Right hindlimb (tissue), 1 donor: Measurements from ENCODE around the gene MBD5.

Experiments used
- DNase-seq: peaks from one replicate; pipeline ENCODE4 v3.0.0-alpha.2; 2018

Gene MBD5

DNA sequence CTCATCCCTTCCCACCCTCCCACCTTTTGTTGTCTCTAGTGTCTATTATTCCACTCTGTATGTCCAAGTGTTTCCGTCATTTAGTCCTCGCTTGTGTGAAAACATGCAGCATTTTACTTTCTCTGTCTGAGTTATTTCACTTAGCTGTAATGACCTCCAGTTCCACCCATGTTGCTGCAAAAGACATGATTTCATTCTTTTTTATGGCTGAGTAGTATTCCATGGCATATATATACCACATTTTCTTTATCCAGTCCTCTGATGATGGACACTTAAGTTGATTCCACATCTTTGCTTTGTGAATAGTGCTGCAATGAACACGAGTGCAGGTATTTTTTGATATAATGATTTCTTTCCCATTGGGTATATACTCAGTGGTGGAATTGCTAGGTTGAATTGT, 296.7 kb downstream of the MBD5 start:
- DNase-seq, result no peak

DNA sequence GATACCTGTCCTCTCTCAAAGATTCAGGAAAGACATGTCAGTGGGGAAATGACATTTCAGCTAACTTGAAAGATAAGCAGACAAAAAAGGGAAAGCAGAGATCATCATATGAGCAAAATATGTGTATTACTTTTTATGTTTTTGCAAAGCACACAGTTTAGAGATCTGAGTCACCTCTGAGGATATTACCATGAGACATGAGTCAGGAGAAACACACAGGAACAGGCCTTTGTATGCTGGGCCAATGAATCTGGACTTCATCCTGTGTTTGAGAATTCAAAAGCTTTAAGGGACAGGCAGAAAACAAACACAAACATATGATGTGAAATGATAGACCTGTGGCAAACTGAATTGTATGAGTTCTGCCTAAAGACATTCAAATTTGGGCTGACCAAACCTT, 317.6 kb downstream of the MBD5 start:
- DNase-seq, result no peak

DNA sequence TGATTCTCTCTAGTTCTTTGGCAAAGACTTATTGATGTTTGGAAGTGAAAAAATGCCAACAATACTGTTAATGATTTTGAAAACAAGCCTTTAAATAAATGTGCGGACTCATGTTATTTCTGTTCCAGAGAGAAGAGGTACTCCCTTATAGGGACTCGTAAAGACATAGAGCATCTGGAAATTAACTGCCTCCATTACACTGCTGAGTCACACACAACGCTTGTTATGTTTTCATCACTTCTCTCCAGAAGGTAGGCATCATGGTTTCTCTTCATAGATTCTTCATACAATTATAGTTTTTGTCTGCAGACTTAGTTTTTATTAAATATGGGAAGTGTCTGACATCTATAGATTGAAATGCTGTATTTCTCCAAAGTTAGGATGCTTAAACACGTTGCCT, 321.2 kb downstream of the MBD5 start:
- DNase-seq, result no peak

DNA sequence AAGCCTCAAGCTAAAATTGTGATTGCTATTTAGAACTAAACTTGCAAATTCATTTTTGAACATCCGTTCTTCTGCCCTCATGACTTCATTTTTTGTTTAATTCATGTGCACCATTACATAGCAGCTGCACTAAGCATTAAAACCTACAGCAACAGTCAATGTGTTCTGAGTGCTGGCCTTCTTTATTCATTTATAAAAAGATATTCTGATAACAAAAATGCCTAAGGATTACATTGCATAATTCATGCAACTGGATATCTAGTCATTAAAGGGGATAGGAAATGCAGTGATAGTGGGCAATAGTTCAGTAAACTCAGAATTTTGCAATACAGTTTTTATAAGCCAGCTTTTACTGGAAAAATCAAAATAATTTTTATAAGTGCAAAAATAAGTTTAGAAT, 329.3 kb downstream of the MBD5 start:
- no peak for DNase-seq

DNA sequence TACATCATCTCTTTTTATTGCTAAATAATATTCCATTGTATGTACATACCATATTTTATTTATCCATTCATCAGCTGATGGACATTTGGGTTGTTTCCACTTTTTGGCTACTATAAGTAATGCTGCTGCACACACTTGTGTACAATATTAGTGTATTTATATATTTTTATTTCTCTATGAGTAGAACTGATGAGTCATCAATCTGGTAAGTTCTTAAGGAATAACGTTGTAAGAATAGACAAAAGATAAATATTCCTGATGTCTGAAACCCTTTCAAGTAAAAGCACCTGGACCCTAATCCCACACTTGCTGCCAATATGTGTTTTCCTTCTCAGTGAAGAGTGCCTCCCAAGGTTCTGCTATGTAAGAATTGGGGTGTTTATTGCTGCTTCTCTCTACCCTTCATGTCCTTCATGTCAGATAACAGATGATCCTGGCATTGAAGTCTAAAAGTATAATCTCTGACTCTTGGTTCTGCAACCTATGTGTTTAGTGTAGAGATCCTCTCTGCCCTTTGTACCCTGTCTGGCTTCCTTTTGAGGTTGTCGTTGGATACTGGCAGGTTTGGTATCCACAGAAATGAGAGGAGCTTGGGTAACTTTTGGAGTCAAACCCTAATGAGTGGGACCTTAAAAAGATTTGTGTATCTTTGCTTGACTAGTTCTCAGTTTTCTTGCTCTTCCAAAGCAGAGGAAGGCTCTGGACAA, 330.7 kb downstream of the MBD5 start:
- no peak for DNase-seq

DNA sequence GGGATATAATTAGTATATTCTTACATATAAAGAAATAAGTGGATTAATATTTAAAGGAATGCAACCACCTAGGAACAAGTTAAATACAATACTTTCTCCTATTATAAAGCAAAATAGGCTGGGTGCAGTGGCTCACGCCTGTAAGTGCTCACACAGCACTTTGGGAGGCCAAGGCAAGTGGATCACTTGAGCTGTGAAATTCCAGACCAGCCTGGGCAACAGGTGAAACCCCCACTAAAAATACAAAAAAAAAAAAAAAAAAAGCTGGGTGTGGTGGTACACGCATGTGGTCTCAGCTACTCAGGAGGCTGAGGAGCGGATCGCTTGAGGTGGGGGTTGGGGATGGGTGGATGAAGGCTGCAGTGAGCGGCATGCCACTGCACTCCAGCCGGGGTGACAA, 337.5 kb downstream of the MBD5 start:
- no peak for DNase-seq

DNA sequence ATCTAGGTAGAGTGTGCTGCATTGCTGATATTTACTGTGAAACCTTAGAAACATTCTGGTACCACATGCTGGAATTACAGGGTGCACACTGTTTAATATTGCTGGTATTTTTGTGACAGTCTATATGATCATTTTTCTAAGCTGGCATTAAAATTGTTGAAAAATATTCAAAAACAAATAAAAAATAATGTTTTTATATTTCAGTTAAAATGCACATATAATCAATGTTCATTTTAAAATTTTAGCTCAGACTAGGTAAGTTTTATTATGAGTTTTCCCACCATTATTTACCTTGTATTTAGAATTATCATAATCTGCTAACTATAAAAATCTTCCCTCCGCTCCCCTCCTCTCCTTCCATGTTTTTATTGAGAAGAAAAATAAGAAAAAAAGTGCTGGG, 339.8 kb downstream of the MBD5 start:
- no peak for DNase-seq

DNA sequence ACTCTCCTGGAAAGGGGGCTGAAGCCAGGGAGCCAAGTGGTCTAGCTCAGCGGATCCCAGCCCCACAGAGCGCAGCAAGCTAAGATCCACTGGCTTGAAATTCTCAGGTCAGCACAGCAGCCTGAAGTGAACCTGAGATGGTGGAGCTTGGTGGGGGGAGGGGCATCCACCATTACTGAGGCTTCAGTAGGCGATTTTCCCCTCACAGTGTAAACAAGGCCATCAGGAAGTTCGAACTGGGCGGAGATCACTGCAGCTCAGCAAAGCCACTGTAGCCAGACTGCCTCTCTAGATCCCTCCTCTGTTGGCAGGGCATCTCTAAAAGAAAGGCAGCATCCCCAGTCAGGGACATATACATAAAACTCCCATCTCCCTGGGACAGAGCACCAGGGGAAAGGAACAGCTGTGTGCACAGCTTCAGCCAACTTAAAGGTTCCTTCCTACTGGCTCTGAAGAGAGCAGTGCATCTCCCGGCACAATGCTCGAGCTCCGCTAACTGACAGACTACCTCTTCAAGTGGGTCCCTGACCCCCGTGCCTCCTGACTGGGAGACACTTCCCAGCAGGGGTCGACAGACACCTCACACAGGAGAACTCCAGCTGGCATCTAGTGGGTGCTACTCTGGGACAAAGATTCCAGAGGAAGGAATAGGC, 341.4 kb downstream of the MBD5 start:
- DNase-seq, result no peak

DNA sequence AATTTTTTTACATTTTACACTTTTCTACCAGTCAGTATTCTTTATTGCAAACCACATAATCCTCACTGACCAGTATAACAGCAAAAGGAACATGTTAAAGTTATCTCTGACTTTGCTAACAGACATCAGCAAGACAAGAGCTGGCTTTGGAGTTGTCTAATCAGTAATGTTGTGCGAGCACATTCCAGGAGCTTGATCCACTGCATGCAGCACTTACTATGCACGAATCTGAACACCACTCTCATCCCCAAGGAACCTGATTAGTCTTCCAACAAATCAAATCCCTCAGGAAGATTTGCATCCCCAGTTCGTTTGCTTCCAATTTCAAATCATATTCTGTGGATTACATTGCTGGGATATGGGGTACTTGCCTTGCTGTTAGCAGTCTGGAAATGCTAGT, 354.3 kb downstream of the MBD5 start:
- no peak for DNase-seq

DNA sequence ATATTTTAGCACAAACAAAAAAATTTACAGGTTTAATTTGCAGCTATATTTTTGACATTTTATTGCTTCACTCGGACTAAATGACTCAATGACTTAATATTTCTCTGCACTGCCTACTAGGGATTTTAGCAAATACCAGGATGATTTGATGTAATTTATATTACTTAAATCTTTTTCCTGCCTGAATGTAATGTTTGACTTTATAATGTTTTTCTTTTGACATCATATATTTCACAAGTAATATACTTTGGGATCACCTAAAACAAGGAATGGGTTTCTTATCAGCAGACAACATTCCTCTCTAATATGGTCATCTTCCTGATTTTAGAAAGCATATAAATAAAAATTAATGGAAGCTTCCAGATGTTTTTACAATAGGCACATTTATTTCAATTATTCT, 370.4 kb downstream of the MBD5 start:
- no peak for DNase-seq

DNA sequence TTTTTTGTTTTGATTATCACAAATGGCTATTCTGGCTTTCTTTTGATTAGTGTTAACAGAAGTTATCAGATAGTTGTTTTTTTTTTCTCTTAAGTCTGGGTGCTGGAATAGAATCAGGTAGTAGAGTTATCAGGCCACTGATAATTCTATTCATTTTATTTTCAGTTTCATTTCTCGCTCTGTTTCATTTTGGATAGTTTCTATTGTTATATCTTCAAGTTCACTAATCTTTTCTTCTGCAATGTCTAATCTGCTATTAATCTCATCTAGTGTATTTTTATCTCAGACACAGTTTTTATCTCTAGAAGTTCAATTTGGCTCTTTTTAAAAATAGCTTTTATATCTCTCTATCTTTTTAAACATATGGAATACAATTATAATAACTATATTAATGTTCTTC, 381.9 kb downstream of the MBD5 start:
- no peak for DNase-seq

DNA sequence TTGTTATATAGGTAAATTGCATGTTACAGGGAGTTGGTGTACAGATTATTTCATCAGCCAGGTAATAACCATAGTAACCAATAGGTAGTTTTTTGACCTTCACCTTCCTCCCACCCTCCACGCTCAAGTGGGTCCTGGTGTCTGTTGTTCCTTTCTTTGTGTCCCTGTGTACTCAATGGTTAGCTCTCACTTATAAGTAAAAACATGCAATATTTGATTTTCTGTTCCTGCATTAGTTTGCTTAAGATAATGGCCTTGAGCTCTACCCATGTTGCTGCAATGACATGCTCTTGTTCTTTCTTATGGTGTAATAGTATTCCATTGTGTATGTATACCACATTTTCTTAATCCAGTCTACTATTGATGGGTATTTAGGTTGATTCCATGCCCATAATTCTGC, 390.0 kb downstream of the MBD5 start:
- no peak for DNase-seq

DNA sequence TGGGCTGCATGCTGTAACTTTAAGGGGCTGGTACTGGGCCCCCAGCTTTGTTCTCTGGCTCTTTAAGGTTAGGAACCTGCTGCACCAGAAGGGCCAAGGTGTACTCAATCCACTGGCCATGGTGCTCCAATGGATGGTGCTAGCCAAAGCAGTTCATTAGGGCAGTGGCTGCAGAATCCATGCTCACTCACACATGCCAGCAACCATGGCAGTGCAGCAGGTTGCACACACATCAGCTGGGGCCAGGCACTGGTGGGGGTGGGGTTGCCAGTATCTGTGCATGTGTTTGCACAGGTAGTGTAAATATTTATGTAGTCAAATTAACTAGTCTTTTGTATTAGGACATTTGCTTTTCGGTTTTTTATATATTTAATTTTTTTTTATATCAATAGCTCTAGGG, 395.4 kb downstream of the MBD5 start:
- DNase-seq, result no peak

DNA sequence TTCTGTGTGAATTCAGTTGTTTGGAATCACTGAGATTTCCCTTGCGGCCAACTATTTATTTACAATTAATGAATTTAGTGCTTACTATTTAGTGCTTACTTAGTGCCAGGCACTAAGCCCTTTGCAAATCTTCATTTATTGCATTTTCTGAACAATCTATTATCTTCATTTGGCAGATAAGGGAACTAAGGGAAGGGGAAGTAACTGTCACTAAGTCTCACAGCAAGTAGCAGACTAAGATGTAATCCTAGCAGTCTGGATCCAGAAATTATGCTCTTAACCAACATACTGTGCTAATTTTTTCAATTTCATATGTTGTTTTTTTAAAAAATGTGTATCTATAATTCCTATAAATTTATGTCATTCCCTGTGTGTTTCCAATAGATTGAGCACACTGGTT, 409.2 kb downstream of the MBD5 start:
- DNase-seq, result no peak

DNA sequence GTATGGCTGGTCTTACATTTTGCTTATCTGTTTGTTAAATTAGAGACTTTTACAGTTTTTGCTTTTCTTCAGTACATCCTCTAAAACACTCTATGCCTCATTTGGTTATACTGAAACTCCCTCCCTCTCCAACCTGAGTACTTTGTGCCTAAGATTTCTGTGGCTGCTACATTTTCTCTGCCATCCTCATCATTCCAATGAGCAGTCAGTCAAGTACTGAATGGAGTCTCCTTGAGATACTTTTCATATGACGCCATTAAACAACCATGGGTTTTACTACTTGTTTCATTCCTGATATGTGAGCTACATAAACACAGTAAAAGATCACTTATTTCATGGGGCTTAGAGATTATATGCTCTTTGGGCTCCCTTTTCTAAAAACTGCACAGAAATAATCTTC, 427.0 kb downstream of the MBD5 start:
- DNase-seq, result no peak

DNA sequence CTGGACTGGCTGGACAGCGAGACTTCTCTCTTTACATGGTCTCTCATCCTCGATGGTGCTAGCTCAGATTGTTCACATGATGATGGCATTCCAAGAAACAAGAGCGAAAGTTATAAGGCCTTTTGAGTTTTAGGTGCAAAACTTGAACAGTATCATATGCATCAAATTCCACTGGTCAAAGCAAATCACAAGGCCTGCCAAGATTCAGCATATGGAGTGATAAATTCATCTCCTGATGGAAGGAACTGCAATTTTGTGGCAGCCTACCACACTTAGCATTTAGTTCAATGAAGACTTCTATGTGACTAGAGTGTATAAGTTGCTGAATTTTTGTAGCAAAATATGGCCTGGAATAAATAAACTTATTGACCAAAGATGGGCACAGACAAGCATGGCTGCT, 429.6 kb downstream of the MBD5 start:
- no peak for DNase-seq

DNA sequence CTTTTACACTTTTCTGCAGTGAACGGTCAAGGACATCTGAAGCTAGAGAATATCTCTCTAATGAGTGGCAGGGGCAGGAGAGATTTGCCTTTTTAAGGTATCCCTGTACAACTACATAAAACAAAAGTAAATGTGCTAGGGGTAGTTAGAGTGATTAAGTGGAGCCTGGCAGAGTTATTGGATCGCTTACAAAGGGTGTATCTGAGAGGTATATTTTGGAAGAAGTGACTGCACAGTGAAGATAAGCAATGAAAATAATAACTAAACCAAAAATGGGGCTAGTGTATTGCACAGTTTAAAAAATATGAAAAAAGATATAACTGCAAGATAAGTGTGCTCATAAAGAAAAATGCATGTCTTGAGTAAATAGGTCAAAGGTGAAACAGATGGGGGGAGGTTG, 430.2 kb downstream of the MBD5 start:
- no peak for DNase-seq

DNA sequence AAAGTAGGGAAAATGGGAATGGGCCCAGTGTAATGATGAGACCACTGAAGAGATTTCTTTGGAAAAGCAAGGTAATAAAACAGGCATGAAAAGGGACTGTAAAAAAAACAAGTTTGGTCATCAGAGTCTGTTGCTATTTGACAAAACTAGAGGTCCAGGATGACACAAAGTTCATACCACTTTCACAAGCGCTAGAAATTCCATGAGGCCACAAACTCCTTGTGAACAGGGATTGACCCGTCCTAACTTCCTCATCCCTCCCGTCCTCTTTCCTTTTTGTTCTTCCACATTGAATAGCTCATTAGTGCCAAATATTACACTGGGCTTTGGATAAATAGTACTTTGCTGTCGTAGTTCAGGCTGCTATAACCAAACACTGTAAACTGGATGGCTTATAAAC, 434.9 kb downstream of the MBD5 start:
- DNase-seq, result no peak

DNA sequence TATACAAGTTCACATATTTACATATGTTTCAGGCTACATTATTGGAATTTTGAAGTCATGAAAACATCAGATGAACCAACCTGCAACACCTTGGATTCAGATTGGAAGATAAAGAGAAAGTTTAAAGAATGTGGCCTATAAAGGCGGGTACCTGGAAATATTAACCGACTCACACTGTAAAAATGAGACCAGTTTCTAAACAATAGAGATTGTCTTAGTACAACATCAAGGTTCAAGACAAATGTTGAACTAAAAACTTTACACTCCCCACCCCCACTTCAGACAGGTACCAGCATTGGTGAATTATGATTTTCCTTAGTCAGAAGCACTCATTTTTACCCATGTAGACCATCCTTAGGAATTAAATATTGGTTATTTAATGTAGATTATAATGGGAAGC, 437.3 kb downstream of the MBD5 start:
- no peak for DNase-seq

DNA sequence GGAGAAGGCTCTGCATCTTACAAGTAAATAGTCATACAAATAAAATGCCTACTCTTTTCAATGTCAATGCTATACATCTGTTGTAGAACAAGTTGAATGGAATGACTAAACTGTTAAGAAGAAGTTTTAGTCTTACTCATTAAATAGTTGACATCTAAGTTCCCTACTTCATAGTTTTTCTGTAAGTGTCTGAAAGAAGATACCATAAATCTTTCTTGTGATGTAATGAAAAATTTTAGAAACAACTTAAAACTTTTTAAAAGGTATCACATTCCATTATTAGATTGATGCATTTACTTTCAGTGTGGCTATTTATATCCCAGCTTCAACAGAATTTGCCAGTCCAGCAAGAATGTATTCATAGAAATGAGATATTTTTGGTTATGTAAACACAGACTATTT, 438.5 kb downstream of the MBD5 start:
- no peak for DNase-seq

DNA sequence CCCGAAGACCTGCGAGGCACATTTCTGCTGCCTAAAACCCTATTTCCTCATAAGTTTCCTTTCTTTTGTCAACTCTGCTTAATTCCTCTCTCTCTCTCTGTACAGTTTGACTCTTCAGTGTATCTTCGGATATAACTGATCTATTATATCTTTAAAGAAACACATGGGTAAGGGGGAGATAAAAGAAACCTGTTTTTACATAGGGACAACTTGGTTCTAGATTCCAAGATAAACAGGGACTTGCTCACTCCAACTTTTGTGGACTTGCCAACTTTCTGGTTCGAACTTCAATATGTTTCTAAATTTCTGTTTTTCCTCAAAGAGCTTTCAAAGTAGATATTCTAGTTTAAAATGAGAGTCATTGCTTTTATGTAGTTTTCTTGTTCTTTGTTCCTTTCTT, 441.0 kb downstream of the MBD5 start:
- no peak for DNase-seq

DNA sequence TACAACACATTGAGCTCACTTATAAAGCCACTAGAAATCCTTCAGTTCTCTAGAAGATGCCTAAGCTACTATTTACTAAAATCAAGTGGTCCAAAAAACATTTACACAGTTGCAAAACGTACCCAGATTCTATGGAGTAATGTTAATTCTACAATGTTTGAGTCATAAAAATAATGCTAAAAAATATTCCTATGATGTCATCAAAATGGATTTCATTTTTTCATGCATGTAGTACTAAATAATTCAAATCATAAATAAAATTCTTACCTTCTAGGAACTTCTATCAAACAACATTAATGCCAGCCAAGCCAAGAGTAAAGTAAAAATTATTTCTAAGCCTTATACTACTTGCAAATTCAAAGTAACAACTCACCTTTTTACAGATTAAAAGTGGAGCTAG, 454.7 kb downstream of the MBD5 start:
- no peak for DNase-seq

DNA sequence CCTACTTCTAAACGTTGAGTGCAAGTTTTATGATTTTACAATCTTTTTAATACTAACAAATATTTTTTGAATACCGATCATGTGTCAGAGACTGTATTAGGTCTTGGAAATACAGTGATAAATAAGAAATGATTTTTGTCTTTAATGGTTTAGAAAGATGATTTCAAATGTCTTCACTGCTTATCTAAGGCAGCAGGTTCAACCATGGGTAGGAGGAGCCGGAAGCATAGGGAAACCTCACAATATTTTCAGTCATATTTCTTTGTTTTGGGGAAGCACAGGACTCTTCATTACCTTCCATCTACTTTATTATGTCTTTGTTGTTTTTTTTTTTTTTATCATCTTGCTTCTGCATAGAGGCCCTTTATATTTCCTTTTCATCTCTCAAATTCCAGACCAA, 458.5 kb downstream of the MBD5 start:
- no peak for DNase-seq

DNA sequence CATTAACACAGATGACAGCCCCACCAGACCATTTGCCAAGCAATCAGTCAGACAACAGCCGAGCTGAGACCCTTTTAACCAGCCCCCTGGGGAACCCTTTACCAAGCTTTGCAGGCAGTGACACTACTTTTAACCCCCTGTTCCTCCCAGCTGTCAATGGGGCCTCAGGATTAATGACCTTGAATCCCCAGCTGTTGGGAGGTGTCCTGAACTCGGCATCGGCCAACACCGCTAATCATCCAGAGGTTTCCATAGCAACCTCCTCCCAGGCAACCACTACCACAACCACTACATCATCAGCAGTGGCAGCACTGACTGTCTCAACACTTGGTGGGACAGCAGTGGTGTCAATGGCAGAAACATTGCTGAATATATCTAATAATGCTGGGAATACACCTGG, 462.8 kb downstream of the MBD5 start:
- DNase-seq, result no peak

DNA sequence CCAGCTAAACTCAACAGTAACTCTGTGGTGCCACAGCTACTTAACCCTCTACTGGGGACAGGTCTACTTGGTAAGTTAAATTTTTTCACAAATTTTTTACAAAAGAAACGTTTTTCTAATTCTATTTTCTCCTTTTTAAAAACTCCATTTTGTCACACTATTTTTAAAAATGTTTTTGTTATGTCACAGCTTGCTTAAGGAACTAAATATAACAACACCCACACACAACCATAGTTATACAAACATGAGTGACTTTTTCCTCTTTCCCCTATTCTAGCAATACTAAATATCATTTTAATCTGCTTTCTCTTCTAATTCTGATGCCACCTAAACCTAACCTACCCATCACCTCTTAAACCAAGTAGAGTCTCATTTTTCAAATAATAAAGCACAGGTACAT, 463.2 kb downstream of the MBD5 start:
- DNase-seq, result no peak
